Stimulated activated CD8-positive, alpha-beta memory T cell treated with anti-CD3 and anti-CD28 coated beads, Interleukin-12 subunit alpha, Interleukin-12 subunit beta, amount 100 ng/mL, for 4 hours (primary cell): ENCODE measurements around the gene FAM83G.

ENCODE experiments used
- DNase-seq: peaks from one replicate; pipeline ENCODE4 v3.0.0-alpha.2; 2020; ENCODE audit warnings: low read depth

The FAM83G gene

DNA sequence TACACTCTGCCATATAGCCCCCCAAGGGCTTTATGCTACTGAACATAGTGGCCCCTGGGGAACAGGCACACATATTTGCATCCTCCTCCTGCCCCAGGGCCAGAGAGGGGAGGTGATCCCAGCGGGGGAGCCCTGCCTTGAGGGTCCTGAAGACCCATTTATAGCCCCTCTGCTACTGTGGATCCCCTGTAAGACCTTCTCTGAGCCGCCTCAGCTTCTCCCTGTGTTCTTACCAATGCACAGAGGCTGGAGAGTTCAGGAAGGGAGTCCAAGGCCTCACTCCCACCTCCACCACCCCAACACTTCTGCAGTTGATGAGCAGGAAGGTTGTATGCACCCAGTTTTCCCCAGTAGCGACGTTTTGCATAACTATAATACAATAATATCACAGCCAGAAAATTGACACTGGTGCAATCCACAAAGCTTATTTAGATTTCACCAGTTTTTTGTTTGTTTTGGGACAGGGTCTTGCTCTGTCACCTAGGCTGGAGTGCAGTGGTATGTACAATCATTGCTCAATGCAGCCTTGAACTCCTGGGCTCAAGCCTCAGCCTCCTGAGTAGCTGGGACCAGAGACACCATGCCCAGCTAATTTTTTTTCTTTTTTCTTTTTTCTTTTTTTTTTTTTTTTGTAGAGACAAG lies 1.3 kb upstream of the FAM83G start:
- DNase-seq = no peak

GRCh38 chr17:19005137-19005773 lies 691 bp upstream of the FAM83G start:
- no peak for DNase-seq

DNA sequence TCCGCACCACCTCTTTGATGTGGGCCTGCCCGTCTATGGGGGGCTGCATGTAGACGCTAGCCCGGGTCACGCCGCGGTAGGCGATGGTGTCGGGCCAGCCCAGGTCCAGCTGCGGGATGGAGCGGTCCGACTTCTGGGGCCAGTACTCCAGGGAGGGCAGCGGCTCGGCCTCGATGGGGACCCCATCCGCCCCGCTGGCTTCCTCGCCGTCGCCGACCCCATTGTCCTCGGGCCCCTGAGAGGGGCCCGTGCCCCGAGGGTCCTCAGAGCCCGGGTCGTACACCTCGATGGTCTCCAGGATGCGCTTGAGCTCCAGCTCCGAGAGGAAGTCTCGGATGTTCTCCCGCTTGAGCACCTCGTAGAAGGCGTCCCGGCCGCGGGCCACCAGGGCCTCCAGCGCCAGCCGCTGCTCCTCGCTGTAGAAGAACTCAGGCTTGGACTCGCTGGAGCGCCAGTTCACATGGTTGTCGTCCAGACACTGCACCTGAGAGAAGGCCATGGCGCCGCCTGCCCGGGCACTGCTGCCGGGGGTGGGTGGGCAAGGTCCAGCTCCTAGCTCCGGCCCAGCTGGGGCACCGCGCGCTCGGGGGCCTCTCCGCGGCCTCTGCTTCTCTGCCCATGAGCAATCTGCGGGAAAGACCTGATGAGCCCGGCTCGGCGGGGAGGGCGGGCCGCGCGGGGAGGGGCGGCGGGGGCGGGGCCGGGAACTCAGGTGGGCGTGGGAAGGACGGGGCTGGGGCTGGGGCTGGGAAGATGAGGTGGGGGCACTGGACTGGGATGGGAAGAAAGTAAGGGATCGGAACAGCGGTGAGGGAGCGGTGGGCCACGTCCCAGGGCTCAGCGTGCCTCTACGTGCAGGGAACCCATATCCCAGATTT lies 782 bp downstream of the FAM83G start:
- DNase-seq = peak; percentile 36

DNA sequence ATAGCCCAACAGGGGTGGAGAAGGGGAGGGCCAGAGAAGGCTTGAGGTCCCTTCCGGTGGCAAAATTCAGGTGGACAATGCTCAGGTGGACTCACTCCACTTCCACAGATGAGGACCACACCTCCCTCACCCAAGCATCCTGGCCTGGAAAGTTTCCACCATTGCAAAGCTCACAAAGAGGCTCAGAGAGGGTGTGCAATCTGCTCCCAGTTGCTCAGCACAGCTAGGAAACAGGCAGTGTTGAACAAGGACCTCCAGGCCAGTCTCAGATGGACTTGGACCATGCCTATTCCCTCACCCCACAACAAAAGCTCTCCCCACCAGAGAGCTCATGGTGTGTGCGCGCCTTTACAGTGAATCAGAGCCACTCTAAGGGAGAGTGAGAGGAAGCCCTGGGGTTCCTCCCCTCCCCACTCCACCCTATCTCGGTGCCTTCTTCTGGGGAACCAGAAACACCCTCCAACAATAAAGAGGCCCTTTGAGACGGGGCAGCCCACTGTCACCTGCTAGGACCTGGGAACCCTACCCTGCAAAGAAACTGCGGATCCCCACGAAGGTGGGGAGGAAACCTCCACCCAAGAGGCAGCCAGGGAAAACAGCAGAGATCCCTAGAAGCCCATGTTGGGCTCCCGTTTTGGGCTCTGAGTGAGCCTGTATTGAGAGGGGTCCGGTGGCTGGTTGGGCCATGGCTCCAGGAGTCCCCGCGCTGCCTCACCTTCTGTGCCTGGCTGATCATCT lies 1.6 kb downstream of the FAM83G start:
- DNase-seq = no peak

DNA sequence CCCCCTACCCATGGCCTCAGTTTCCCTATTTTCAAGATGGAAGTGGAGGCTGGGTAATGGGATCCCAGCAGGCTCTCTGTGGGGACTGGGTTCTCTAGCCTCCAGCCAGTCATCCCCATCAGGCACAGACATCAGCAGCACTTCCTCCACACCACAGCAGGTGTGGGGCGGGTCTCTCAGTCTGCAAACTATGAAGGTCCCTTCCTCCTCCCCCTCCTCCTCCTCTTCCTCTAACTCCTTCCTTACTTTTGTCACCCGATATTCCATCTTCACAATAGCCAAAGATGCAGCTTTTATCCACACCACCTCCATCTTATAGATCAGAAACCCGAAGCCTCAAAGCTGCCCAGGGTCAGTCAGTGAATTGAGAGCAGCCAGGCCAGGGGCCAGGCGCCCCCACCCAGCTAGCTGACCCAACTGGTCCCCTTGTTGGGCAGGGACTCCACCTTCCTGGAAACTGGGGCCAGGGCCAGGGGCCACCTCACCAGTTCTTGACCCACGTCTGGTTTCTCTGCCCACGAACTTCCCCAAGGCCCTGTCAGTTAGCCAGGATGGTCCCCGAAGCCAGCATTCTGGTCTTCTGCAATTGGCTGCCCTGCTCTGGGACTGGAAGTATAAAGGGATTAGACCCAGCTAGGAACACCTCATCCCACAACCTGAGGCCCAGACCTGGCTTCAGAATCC lies 2.5 kb downstream of the FAM83G start:
- DNase-seq = no peak

- no peak for DNase-seq
These were observed 3.8 kb downstream of the FAM83G start for GRCh38 chr17:19000531-19001325.

DNA sequence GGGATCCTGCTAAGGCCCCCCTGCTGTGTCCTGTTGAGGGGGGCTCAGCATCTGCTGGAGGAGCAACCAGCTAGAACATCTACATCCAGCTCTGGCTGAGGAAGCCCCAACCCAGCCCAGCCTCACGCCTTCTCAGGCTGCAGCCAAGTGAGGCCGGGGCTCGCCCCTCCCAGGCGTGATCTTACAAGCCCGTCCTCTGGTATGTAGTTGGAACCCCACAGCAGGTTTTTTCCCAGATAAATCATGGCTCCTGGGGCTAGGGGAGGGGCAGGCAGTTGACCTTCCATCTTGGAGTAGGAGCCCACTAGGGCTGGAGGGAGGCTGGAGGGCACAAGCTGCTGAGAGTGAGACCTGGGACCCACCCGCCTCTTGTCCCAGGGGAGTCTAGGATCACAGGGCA lies 4.7 kb downstream of the FAM83G start:
- no peak for DNase-seq

GRCh38 chr17:18999394-18999793 lies 5.2 kb downstream of the FAM83G start:
- DNase-seq = no peak

- DNase-seq = no peak
These were observed 6.8 kb downstream of the FAM83G start for GRCh38 chr17:18997650-18998196.

GRCh38 chr17:18996458-18996857 lies 8.1 kb downstream of the FAM83G start:
- no peak for DNase-seq

DNA sequence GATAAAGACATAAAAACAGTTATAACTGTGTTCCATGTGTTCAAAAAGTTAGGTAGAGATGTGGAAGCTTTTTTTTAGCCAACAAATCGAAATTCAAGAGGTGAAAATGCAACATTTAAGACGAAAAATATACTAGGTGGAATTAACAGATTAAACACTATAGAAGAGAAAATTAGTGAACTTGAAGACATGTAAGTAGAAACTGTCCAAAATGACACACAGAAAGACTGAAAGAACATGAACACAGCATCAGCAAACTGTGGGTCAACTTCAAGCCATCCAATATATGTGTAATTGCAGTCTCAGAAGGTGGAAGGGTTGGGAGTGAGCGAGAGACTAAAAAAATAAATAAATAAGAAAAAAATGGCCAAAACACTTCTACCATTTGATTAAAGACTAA lies 9.3 kb downstream of the FAM83G start:
- DNase-seq = no peak

GRCh38 chr17:18994631-18995030 lies 9.9 kb downstream of the FAM83G start:
- no peak for DNase-seq

GRCh38 chr17:18993905-18994526 lies 10.5 kb downstream of the FAM83G start:
- no peak for DNase-seq

DNA sequence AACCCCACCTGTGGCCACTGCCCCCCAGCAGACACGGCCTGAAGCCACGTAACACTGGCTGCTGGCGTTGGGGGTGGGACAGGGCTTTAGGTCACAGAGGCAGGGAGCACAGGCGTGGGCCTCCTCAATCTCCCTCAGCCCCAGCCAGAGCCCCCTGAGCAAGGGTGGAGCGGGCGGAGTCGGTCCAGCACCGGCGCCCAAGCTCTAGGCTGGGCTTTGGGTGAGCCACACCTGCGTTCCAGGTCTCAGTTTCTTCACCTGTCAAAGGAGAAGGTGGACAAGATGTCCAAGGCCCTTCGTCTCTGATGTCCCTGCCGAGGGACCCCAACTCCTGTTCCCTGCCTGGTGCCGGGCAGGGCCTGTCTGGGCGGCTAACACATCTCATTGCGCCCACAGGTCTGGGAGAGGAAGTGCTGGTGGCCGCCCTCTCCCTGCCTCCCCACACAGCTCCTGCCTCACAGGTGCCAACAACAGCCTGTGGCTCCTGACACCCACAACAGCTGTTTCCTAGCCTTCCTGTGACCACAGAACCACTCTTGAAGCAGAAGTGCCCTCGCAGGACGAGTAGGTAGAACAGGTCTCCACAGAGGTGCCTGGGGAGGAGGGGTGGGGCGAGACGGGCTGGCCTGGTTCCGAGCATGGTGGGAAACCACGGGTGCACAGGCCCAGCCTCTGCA lies 12.0 kb downstream of the FAM83G start:
- peak; percentile 16 for DNase-seq

DNA sequence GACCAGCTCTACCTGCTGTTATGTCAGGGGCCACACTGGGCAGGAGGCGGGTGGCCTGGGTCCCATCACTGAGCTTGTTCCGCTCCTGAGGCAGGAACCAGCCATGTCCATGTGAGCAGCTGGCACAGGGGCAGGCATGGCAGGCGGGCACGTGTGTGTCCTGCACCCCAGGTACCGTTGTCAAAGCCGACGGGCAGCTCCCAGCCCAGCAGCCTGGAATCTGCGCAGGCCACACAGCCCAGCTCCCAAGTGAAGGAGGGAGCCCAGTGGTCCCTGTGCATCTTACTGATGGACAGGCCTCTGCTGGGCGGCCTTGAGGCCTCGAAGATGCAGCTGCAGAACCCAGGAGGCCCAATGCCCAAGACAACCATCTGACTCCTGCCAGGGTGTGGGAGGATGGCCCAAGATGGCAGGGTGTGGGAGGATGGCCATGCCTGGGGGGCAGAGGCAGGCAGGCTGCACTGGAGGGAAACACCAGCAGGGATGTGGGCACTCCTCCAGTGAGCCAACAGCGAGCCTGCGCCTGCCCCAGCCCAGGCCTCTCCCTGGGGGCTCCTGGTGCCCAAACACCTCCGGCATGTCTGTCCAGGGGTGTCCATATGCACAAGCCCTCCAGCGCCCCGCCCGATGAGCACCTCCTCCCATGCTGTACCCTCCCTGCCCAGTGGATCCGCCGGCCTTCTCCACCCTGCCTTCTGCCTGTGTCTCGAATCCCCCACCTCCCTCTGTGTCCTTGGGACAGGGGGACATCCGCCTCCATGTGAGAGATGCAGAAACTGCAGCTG lies 12.8 kb downstream of the FAM83G start:
- DNase-seq = no peak

DNA sequence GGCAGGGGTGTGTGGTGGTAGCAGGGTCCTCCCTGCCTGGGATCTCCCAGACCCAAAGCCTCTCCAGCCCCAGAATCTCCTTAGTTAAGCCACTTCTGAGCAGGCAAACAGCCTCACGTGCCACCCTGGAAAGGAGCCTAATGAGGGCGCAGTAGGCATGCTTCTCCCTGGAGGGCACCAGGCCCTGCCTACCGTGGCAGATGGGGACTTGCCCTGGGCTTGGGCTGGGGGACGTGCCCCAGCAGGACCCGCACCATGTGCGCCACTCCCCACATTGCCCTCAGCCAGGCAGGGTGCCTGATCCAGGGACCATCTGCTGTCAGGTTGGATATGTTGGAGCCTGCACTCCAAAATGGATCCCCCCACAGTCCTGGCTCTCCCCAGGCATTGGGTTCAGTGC lies 14.2 kb downstream of the FAM83G start:
- no peak for DNase-seq

DNA sequence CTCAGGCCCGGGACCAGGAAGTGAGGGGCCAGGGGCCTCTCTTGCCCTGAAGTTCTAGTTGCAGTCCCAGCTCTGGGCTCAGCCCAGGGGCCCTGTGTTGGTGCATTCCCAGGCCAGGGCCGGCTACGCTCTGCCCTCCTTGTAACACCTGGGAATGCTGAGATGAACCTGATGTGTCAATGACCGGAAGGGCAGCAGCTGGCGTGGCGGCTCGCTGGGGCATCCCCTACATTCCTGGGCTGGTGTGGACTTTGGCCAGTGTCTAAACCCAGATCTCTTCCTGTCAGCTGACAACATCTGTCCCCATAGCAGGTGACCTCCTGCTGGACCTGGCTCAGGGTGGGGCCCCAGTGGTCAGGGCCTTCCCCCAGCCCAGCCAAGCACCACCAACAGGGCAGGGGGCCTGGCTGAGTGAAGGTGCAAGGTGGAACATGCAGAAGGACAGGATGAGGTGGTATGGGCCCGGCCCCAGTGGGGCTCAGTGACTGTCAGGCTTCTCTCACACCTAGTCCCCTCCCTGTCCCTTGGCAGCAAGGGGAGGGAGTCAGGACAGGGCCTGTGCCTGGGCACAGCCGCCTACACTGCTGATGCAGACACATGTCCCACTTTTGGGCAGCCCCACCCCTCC lies 15.9 kb downstream of the FAM83G start:
- DNase-seq = no peak

DNA sequence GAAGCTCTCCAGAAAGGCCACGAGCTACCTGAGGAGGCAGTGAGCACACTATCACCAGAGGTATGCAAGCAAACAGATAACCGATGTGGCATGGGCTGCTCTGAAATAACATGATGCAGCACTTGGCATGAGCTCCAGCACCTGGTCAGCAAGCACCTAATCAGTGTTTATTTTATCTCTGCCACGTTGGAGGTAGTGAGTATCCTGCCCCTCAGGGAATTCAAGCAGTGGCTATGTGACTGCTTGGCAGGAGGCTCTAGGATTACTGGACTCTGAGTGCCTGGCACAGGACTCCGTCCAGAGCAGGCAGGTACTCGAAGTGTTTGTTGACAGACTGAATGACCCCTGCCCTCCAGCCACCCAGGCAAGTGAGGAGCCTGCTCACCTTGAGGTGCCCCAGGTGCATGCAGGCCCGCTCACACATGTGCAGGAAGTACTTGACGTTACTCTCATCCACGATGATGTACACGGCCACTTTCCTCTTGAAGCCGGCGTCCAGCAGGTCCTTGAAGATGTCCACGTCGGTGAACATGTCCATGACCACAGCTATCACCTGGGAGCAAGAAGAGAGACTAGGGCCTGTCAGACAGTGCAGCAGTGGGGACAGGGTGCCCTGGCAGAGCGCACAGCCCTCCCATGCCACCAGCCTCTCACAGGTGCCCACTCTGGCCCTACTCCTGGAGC lies 16.6 kb downstream of the FAM83G start:
- DNase-seq = no peak
